Activated CD4-positive, alpha-beta T cell treated with anti-CD3 and anti-CD28 coated beads for 24 hours (primary cell): Measurements from ENCODE around the gene LDHD.

Source experiments
- DNase-seq, 2 donors: peaks; one replicate each; pipeline ENCODE4 v3.0.0-alpha.2; 2020; ENCODE audit warnings: low read depth in 2 of 2

Gene LDHD

DNA sequence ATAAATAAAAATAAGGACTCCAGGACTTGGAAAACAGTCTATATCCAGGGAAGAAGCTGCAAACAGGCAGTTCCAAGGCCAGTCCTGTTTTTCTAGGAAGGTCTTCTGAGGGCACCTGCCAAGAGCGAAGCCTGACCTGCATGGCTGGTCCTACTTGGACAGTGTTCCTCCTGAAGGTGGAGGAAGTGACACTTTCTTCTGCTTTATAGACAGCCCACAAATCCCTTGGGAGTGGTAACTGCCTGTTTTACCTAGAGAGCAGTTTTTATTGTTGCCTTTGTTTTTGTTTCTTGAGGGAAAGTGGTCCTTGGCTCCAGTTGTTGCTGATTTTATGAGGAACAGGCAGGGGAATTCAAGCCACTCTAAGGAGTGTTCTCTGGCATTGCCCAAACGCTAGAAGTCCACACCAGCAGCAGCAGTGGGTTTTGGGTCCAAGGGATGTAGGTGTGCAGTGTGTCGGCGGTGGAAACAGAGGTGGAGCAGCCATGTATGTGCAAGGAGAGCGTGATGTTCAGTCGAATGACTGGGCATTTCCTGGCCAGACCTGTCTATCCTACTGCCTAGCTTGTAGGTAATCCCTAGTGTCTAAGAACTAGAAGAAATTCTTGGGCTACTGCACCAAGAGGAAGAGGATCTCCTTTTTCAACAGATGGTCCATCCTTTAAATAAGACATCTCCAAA, 35.3 kb downstream of the LDHD start:
- DNase-seq = no peak

DNA sequence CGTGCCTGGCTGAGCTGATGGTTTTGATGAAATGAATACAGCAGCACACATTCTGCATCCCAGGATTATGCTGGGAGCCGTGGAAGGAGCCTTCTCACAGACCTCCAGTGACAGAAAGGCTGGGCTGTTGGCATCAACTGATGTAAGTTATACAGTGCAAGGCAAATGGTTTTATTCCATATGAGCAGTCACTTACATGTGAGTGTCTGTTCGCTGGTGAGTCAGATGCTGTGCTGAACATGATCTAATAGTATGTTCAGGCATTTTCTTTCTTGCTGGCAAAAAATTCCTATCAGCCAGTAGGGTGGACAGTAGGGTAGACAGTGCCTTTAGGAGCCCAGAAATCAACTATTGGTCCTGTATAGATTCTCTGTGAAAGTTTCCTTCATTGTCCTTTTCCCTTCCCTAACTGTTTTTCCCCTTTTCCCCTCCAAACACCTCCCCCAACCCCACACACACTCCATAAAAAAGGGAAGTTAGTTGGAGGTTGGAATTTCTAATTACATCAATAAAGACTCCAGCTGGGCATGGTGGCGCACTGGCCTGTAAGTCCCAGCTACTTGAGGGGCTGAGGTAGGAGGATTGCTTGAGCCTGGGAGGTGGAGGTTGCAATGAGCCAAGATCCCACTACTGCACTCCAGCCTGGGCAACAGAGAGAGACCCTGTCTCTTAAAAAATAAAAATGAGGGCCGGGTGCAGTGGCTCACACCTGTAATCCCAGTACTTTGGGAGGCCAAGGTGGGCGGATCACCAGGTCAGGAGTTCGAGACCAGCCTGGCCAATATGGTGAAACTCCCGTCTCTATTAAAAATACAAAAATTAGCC, 36.2 kb downstream of the LDHD start:
- DNase-seq = no peak

DNA sequence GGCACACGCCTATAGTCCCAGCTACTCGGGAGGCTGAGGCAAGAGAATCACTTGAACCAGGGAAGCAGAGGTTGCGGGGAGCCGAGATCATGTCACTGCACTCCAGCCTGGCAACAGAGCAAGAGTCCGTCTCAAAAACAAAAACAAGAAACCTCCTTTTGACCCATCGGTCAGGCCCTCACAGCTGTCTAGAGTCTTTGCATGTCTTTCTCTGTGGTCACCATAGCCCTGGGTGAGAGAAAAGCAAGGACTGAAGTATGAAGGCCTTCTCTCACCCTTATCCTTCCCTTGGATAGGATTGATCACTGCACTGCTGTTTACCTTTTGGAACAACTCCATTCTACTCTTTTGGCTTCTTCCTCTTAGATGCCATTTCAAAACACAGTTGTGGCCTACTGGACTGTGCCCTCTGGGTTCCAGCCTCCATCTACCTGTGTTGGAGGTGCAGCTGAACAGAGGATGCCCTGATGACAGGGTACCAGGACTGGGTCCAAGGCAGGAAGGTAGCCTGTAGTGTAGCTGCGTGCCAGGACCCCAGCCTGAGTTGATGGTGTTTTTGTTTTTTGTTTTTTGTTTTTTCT, 37.1 kb downstream of the LDHD start:
- DNase-seq = no peak

DNA sequence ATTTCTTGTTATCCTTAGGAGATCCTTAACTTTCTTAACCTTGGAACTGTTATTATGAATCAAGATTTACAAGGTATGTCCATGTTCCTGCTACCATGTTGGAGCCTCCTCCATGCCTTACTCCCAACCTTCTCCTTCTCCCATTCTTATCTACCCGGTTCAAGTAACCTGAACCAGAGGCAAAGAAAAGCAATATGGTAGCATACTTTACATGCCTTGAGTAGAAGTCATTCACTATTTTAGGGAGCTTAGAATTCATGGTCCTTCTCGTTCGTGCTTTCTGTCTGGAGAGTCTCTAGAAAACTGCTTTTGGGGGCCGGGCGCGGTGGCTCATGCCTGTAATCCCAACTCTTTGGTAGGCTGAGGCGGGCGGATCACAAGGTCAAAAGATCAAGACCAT, 37.7 kb downstream of the LDHD start:
- no peak for DNase-seq

DNA sequence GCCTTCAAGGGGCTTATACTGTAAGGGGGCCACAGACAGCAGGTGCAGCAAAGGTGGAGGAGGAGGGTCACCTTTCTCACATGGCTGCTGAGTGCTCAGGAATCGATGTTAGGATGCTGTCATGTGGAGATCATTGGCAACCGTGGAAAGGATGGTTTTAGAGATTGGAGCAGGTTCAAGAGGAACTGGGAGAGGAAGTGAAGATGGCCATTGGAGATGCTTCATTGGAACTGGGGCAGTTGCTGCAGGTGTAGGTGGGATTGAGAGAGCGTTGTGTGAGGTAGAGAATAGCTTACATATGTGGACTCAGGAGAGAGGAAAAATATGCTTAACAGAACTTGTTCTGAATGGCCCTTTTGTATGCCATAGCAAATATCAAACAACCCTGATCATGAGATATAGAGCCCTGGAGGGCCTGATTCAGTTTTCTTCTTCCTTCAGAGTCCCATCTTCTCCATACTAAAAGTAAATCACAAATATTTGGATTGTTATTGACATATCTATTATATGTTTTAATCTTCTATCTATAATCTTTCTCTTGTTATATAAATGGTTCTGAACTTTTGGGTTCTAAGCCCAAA, 40.8 kb downstream of the LDHD start:
- no peak for DNase-seq

DNA sequence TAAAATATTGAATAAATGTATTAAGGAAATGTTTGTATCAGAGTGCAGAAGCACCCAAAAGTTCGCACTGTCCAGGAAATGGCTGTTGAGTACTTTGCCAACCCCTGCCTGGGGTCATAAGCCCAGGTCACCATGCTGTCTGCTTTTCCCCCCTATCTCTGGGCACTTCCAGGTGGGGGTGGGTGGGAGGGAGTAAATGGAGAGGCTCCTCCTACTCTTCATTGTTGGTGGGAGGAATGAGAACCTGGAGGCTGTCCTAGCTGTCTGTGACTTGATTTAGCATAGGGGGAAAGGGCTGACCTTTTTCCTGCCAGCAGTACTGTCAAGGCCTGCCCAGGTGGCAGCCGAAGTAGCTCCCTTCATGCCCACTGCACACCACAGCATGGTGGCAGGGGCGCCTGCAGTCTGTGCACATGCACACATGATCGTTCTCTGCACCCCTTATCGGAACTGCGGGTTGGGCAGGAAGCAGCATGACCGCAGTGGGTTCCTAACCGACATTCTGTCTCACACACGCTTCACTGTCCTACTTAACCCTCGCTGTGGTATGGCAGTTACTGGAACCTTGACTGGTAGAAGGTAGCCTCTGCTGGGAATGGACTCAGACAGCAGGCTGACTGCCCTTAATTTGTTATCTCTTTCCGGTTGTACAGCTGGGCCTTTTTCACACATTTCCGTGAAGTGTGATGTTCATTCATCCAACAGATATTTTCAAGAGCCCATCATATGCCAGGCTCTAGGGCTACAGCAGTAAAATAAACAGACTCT, 41.5 kb downstream of the LDHD start:
- peak; percentile 44 to 52 for DNase-seq

DNA sequence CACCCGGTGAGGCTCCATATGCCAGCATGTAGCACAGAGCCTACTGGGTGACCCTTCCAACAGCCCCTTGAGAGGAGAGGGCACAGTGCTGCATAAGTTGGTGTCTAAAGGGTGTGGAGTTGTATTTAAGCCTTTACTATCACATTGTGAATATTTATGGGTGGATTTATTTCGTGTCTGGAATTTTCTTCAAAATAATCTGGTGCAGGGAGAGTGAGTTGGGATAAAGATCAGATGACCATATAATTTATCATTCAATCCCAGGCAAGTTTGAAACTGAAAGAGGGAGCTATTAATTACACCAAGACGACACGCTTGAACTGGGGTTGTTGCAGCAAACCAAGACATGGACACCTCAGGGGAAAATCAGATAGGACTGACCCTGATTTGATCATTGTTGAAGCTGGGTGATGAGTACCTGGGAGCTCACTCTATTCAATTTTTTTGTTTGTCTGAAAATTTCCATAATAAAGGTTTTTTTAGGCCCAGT, 42.2 kb downstream of the LDHD start:
- DNase-seq = no peak

DNA sequence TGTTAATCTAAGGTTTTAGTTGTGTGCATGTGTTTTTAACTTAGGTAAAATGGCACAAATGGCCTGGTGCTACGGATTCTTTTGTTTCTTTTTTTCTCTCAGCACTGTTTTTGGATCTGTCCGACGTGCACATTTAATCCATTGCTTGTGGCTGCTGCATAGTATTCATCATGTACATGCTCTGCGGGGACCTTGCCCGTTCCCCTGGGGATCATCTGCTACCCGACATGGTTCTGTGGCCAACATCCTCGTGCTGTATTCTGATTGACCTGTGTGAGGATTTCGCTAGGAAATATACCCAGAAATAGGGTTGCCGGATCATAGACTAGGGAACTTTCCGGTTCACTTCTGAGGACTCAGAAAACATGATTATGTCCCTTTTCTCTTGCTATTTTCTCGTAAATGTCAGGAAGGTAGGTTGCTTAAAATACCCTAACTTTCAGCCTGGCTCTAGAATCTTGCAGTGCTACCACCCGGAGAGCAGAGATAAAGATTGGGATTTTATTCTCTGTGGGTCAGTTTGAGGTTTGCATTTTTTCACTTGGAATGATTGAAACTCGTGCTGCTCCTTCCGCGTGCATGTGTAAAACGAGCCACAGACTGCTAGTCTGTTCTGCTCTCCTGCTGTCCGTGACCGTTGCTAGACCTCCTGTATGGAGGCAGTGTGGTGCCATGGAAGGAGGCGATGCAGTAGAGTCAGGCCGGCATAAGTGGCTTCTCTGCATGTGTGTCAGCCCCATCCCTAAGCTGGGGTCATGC, 42.9 kb downstream of the LDHD start:
- no peak for DNase-seq

DNA sequence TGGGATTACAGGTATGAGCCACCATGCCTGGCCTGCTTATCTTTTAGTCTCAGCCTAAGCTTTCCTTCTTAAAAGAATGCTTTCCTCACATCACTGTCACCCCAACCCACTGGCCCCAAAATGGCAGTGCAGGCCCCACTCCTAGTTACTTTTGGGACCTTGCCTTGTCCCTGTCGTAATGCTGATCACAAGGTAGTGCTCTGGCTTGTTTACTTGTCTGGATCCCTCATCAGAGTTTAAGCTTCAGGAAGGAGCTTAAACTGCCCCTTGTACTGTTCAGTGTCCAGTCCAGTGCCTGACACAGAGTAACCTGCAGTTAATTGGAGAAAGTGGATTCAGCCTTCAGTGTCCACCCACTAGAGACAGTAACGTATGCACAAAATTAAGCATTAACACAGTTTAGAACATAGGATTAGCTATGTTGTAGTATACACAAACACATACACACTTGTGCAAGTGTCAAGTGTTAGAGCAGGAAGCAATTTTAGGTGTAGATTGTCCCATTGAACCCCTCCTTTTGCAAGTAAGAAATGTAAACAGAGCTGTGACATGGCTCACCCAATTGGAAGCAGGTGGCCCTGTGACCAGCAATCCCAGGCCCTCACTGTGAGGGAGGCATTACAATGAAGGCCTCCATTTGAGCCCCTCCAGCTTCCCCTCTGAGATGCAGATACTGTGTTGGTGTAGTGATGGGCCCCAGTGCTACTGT, 44.2 kb downstream of the LDHD start:
- no peak for DNase-seq

DNA sequence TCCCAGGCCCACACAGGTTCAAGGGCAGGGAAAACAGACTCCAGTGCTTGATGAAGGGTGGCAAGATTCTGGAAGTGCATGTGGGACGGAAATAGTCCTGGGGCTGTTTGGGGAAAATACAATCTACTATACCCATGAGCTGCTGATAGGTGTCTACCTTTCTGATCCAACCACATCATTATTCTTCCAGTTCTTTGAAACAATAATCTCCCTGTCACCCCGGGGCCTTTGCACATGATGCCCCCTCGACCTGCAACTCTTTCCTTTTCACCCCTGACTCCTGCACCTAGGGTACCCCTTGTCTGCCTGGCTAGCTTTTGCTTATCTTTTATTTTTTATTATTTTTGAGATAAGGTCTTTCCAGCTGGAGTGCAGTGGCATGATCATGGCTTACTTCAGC, 45.0 kb downstream of the LDHD start:
- DNase-seq = no peak

DNA sequence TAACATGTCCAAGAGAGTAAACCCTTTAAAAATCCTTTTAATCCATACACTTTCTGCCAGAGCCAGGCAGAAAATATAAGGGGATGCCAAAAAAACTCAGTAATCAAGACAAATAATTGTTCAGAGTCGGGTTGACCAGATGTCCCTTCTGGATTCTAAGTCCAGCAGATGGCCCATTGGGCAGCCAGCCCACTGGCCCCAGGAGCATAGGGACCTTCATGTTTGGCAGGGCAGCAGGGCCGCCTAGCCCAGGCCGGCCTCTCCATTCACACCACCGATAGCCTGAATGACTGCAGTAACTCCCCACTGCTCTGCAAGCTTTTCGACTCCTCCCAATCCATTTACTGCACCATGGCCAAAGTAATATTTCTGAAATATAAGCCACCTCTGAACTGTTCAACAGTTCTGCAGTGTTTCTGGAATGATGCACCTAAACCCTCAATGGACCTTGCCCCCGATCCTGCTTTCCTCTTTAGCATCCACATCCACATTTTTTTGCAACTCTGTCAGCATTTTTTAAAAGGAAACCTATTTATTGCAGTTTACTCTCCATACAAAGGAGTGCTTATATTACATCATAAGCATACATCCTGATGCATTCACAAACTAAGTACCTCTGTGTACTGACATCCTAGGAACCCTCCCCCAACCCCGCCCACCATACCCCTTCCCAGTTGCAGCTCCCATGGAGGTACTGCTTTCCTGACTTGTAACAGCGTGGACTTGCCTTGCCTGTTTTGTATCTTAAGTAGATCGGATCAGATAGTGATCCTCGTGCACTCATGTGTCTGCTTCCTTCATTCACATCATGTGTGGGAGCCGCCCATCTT, 46.4 kb downstream of the LDHD start:
- no peak for DNase-seq

DNA sequence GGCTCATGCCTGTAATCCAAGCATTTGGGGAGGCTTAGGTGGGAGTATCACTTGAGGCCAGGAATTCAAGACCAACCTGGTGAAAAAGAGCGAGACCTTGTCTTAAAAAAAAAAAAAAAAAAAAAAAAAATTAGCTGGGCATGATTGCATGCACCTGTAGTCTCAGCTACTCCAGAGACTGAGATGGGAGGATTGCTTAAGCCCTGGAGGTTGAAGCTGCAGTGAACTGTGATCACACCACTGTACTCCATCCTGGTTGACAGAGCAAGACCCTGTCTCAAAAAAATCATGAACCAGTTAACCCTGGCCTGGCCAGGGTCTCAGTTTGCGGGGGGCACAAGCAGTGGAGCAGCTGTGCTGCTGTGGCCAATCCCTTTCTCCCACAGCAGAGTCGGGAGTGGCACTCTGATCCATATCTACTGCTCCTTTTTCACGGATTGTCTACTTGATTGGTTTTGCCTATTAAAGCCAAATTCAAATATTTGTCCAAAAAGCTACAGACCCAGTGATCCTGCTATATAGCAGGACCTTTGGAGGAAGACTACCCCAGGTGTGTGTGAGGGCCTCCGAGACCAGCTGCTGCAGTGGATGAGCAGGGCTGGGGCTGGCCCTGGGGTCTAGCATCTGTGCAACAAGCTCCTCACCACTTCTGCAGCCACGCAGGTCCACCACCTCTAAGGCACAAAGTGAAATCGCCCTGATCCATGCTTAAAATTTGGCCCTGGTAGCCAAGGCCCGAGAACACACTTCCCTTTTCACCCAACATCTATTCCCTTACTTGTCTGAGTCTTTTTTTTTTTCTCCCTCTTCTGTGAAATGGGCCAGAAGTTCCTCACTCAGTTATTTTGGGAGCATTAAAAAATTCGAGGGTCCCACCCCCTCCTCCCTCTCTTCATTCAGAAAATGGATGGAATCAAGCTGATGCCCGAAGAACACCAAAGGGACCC, 48.2 kb downstream of the LDHD start:
- DNase-seq = no peak

DNA sequence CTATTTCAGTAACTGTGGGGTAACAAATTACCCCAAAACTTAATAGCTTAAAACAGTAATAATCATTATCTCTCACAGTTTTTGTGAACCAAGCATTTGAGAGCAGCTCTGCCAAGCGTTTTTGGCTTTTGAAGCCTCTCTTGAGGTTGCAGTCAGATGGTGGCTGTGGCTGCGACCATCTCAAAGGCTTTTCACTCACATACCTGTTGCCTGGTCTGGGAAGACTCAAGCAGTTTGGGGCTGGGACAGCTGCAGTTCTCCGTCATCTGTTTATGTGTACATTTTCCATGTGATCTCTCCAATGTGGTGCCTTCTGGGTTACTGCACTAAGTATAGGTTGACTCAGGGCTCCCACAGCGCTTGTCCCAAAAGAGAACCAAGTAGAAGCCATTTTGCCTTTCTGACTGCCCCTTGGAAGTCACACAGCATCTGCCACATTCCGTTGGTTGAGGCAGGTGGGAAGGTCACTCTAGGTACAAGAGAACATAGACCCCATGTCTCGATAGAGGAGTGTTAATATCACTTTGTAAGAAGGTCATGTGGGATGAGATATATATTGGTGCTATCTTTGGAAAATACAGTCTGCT, 49.6 kb downstream of the LDHD start:
- DNase-seq = no peak

DNA sequence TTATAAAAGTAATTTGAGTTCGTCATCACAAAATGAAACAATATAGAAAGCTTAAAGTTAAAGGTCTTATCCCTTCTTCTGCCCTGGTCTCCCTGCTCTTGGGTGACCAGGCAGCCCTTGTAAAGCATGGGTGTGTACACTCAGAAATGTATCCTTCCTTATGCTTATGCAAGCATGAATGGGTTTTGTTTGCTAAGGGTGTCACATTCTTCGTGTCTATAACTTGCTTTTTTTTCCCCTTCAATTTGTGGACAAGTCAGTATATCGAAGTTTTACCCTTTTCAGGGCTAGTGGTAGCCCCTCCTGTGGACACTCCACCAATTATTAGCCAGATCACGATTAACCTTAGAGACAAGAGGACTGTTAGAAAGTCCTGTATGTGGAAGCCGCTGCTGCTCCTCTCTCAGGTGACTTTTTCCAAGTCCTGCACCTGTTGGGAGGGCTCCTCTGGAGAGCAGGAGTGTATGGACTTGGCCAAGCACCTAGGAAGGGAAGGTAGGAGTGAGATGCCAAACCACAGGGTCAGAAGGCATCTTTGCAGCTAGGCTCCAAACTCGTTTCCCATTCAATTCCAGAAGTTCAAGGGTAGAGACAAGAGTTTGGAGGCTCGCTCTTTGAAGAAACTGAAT, 50.9 kb downstream of the LDHD start:
- no peak for DNase-seq

DNA sequence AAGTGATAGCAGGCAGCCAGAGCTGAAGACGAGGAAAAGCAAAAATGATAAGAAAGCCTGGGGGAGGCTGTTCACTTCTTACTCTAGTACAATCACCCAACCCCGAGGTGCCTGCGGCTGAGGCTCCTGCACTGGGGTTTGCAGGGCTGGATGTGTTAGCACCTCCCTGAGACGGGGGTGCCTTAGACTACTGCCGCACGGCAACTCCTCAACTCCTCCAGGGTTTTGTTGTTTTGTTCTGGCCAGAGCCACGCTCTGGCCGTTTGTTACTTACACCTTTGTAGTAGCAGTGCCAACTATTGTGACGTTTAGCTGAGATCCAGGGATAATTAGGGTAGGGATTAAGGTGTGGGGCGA, 51.5 kb downstream of the LDHD start:
- no peak for DNase-seq

DNA sequence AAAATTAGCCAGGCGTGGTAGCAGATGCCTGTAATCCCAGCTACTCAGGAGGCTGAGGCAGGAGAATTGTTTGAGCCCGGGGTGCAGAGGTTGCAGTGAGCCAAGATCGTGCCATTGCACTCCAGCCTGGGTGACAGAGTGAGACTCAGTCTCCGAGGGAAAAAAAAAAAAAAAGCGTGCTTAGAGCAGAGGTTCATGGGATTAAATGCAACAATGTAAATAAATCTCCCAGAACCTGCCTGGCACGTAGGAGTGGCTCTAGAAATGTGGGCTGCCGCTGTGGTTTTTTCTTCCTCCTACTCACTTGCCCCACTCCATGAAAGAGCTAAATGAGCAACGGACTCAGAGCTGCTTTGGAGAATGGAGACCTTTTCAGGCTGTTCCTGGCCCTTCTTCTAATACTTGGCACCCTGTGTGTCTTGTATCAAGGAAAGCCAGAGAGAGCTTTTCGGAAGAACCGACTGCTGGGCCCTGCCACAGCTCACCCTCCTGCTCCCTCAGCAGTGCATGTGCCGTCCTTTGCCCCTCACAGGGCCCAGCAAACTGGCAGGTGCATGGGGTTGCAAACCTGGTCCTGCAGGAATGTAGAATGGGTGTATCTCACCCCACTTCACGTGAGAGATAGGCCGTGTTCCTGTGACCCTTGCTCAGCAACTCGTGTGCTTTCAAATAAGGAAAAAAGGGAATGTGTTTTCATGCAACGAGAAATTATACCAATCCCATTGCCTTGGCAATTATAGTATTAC, 52.0 kb downstream of the LDHD start:
- no peak for DNase-seq

DNA sequence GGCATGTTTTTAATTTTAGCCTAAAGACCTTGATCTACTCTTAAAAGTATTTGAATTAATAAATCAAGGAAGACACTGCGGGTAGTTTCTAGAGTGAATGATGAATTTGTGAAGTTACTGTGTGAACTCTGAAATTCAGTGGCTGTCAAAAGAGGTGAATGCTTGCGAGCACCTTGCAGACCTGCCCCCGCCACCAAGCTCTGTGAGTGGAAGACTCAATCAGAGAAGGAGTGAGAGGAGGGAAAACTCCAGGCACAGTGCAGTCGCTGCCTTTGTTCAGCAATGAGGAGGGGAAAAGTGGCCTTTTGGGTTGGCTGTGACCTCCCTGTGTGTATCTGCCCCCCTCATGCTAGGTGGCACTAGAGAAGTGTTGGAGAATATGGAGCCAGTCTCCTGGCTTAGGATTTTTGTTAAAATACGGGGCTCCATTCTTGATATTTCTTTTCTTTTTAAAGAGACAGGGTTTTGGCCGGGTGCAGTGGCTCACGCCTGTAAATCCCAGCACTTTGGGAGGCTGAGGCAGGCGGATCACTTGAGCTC, 53.0 kb downstream of the LDHD start:
- no peak for DNase-seq
